Body of pancreas (tissue), 4 donors: ENCODE data around the gene ALG12.
A peak's percentile ranks its signal among the peaks of the same experiment; 100 is the strongest.

ENCODE experiments used
- POLR2A ChIP-seq, 3 donors: fragments of 450-650 bp; IDR thresholded peaks; one replicate each; pipeline ENCODE4 v1.6.1; 2016; ENCODE audit warnings: antibody characterized with exemption in 3 of 3, mild to moderate bottlenecking in 2 of 3
- TF ChIP-seq, protein P1 (sequence below), 7 experiments: fragments of 450-650 bp in 4 of 7; fragments of 200-600 bp in 3 of 7; sonication (generic) in 3 of 7; IDR thresholded peaks; one replicate each; pipeline ENCODE4 v1.5.1; 2016 to 2019; ENCODE audit warnings: antibody characterized with exemption in 7 of 7

DNA sequence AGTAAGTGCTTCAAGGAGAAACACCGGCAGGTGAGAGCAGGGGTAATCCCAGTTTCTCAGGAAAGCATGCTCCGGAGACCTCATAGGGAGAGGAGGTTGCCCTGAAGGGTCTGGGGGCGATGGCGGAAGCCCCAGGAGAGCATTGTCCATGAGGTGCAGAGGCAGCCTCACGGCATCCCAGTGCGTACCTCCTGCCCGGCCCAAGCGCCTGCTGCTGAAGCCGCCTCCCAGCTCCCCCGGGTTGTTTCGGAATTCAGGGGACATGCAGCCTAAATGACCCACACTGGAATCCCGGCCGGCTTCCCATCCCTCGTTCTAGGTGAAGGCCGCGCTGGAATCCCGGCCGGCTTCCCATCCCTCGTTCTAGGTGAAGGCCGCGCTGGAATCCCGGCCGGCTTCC is 61.9 kb downstream of the ALG12 start:
- TF ChIP-seq, protein P1, sequence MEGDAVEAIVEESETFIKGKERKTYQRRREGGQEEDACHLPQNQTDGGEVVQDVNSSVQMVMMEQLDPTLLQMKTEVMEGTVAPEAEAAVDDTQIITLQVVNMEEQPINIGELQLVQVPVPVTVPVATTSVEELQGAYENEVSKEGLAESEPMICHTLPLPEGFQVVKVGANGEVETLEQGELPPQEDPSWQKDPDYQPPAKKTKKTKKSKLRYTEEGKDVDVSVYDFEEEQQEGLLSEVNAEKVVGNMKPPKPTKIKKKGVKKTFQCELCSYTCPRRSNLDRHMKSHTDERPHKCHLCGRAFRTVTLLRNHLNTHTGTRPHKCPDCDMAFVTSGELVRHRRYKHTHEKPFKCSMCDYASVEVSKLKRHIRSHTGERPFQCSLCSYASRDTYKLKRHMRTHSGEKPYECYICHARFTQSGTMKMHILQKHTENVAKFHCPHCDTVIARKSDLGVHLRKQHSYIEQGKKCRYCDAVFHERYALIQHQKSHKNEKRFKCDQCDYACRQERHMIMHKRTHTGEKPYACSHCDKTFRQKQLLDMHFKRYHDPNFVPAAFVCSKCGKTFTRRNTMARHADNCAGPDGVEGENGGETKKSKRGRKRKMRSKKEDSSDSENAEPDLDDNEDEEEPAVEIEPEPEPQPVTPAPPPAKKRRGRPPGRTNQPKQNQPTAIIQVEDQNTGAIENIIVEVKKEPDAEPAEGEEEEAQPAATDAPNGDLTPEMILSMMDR (IDR thresholded peaks at IDR 0.05), result no peak
- peak in 1 of 3 donors; percentile 53 for TF ChIP-seq POLR2A (IDR thresholded peaks at IDR 0.05)
